SK-N-SH (cell line): Measurements from ENCODE around the gene ABAT.
"Not testable (repeated sequence)": the region's sequence is repeated elsewhere in the genome, so short reads cannot be mapped to it uniquely, and the experiment has no call there.

Experiments
- CHD2 ChIP-seq: fragments of 150-350 bp; IDR thresholded peaks from 2 replicates; pipeline ENCODE4 v1.6.1; 2018; ENCODE audit warnings: low read length; ENCODE audit not compliant: partially characterized antibody
- EP300 ChIP-seq, 2 experiments: IDR thresholded peaks; 2 replicates each; pipeline versions ENCODE4 v1.4.0 to v1.6.1; 2012; ENCODE audit warnings: borderline replicate concordance in 1 of 2, low read depth in 1 of 2, low read length in 1 of 2
- FOSL2 ChIP-seq: IDR thresholded peaks from 2 replicates; pipeline ENCODE4 v1.4.0; 2012; ENCODE audit warnings: low read depth, mild to moderate bottlenecking, moderate library complexity, borderline replicate concordance
- FOXJ3 ChIP-seq: sonication (generic); formaldehyde crosslinking; IDR thresholded peaks from 2 replicates; pipeline ENCODE4 v1.5.1; 2020; ENCODE audit warnings: mild to moderate bottlenecking, missing genetic modification reagents
- GABPA ChIP-seq: IDR thresholded peaks from 2 replicates; pipeline ENCODE4 v1.4.0; 2012; ENCODE audit warnings: low read depth, mild to moderate bottlenecking
- RCOR1 ChIP-seq: fragments of 150-350 bp; IDR thresholded peaks from 2 replicates; pipeline ENCODE4 v1.6.1; 2017; ENCODE audit warnings: antibody characterized with exemption, low read length
- RFX5 ChIP-seq: IDR thresholded peaks from 2 replicates; pipeline ENCODE4 v1.6.1; 2012; ENCODE audit warnings: mild to moderate bottlenecking, improper control_type of control experiment, low read length
- SIN3A ChIP-seq: IDR thresholded peaks from 2 replicates; pipeline ENCODE4 v1.6.1; 2012; ENCODE audit warnings: low read depth, mild to moderate bottlenecking, low read length, moderate library complexity, borderline replicate concordance
- TAF1 ChIP-seq: IDR thresholded peaks from 2 replicates; pipeline ENCODE4 v1.6.1; 2012; ENCODE audit warnings: low read depth, mild to moderate bottlenecking, low read length, moderate library complexity, borderline replicate concordance
- TF ChIP-seq, protein P1 (sequence below): IDR thresholded peaks from 2 replicates; pipeline ENCODE4; 2012
- TF ChIP-seq, protein P2 (sequence below): fragments of 200-600 bp; sonication (generic); IDR thresholded peaks from 2 replicates; pipeline ENCODE4 v1.6.1; 2017; ENCODE audit warnings: antibody characterized with exemption, mild to moderate bottlenecking, moderate library complexity
- TF ChIP-seq, protein P3 (sequence below): IDR thresholded peaks from 2 replicates; pipeline ENCODE4 v1.4.0; 2012; ENCODE audit warnings: low read depth
- TF ChIP-seq, protein P4 (sequence below): IDR thresholded peaks from 2 replicates; pipeline ENCODE4 v1.6.1; 2012; ENCODE audit warnings: mild to moderate bottlenecking, low read depth, low read length, moderate library complexity
- TF ChIP-seq, protein P5 (sequence below): IDR thresholded peaks from 2 replicates; pipeline ENCODE4 v1.4.0; 2012; ENCODE audit warnings: low read depth, borderline replicate concordance

DNA sequence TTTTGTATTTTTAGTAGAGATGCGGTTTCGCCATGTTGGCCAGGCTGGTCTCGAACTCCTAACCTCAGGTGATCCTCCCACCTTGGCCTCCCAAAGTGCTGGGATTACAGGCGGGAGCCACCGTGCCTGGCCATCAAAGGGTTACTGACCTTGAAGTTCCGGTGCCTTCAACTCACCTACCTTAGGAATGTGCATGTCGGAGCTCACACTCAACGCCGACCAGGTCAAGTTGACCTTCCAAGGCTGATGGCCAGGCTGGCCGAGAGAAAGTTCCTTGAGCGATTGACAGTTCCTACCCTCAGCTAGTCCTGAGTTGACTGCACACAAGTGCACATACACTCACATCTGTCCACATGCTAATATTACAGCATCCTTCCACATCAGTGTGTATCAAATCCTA lies 111.9 kb downstream of the ABAT start:
- not testable (repeated sequence) for TF ChIP-seq CHD2; TAF1; RCOR1; FOSL2; RFX5; GABPA; SIN3A; FOXJ3 (CRISPR knock-in tag); EP300 (IDR thresholded peaks at IDR 0.05; ENCODE audit: borderline replicate concordance in 1 of 2, low read depth in 1 of 2, low read length in 1 of 2)
- TF ChIP-seq, protein P1, sequence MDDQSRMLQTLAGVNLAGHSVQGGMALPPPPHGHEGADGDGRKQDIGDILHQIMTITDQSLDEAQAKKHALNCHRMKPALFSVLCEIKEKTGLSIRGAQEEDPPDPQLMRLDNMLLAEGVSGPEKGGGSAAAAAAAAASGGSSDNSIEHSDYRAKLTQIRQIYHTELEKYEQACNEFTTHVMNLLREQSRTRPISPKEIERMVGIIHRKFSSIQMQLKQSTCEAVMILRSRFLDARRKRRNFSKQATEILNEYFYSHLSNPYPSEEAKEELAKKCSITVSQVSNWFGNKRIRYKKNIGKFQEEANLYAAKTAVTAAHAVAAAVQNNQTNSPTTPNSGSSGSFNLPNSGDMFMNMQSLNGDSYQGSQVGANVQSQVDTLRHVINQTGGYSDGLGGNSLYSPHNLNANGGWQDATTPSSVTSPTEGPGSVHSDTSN = not testable (repeated sequence)
- TF ChIP-seq, protein P2, sequence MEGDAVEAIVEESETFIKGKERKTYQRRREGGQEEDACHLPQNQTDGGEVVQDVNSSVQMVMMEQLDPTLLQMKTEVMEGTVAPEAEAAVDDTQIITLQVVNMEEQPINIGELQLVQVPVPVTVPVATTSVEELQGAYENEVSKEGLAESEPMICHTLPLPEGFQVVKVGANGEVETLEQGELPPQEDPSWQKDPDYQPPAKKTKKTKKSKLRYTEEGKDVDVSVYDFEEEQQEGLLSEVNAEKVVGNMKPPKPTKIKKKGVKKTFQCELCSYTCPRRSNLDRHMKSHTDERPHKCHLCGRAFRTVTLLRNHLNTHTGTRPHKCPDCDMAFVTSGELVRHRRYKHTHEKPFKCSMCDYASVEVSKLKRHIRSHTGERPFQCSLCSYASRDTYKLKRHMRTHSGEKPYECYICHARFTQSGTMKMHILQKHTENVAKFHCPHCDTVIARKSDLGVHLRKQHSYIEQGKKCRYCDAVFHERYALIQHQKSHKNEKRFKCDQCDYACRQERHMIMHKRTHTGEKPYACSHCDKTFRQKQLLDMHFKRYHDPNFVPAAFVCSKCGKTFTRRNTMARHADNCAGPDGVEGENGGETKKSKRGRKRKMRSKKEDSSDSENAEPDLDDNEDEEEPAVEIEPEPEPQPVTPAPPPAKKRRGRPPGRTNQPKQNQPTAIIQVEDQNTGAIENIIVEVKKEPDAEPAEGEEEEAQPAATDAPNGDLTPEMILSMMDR = not testable (repeated sequence)
- TF ChIP-seq, protein P3, sequence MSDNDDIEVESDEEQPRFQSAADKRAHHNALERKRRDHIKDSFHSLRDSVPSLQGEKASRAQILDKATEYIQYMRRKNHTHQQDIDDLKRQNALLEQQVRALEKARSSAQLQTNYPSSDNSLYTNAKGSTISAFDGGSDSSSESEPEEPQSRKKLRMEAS = not testable (repeated sequence)
- TF ChIP-seq, protein P4, sequence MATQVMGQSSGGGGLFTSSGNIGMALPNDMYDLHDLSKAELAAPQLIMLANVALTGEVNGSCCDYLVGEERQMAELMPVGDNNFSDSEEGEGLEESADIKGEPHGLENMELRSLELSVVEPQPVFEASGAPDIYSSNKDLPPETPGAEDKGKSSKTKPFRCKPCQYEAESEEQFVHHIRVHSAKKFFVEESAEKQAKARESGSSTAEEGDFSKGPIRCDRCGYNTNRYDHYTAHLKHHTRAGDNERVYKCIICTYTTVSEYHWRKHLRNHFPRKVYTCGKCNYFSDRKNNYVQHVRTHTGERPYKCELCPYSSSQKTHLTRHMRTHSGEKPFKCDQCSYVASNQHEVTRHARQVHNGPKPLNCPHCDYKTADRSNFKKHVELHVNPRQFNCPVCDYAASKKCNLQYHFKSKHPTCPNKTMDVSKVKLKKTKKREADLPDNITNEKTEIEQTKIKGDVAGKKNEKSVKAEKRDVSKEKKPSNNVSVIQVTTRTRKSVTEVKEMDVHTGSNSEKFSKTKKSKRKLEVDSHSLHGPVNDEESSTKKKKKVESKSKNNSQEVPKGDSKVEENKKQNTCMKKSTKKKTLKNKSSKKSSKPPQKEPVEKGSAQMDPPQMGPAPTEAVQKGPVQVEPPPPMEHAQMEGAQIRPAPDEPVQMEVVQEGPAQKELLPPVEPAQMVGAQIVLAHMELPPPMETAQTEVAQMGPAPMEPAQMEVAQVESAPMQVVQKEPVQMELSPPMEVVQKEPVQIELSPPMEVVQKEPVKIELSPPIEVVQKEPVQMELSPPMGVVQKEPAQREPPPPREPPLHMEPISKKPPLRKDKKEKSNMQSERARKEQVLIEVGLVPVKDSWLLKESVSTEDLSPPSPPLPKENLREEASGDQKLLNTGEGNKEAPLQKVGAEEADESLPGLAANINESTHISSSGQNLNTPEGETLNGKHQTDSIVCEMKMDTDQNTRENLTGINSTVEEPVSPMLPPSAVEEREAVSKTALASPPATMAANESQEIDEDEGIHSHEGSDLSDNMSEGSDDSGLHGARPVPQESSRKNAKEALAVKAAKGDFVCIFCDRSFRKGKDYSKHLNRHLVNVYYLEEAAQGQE = not testable (repeated sequence)
- TF ChIP-seq, protein P5, sequence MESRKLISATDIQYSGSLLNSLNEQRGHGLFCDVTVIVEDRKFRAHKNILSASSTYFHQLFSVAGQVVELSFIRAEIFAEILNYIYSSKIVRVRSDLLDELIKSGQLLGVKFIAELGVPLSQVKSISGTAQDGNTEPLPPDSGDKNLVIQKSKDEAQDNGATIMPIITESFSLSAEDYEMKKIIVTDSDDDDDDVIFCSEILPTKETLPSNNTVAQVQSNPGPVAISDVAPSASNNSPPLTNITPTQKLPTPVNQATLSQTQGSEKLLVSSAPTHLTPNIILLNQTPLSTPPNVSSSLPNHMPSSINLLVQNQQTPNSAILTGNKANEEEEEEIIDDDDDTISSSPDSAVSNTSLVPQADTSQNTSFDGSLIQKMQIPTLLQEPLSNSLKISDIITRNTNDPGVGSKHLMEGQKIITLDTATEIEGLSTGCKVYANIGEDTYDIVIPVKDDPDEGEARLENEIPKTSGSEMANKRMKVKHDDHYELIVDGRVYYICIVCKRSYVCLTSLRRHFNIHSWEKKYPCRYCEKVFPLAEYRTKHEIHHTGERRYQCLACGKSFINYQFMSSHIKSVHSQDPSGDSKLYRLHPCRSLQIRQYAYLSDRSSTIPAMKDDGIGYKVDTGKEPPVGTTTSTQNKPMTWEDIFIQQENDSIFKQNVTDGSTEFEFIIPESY = not testable (repeated sequence)
